Lower lobe of right lung (tissue), 2 donors: Measurements from ENCODE around the gene FDX1. TPM values are rescaled to one million over a fixed set of nuclear protein-coding genes. Genes with fewer than 3 reads are reported as not detected.

Experiments
- ATAC-seq, 2 donors: fragments of 200-7000 bp; cut with Tn5 transposase; one replicate each; pipeline ENCODE4 v1.9.1; 2020 to 2022; ENCODE audit warnings: mild to moderate bottlenecking in 2 of 2, moderate library complexity in 2 of 2
- DNase-seq: peaks from one replicate; pipeline ENCODE4 v3.0.0-alpha.2; 2020
- H3K27ac ChIP-seq: fragments of 200-600 bp; one replicate; pipeline ENCODE4 v1.8.0; 2022
- H3K27me3 ChIP-seq: fragments of 200-600 bp; one replicate; pipeline ENCODE4 v1.8.0; 2022; ENCODE audit warnings: low read depth
- H3K36me3 ChIP-seq: fragments of 200-600 bp; one replicate; pipeline ENCODE4 v1.8.0; 2022; ENCODE audit warnings: mild to moderate bottlenecking
- H3K4me1 ChIP-seq: fragments of 200-600 bp; one replicate; pipeline ENCODE4 v1.8.0; 2022
- H3K4me3 ChIP-seq: fragments of 200-600 bp; one replicate; pipeline ENCODE4 v1.8.0; 2022; ENCODE audit warnings: mild to moderate bottlenecking
- H3K9me3 ChIP-seq: fragments of 200-600 bp; one replicate; pipeline ENCODE4 v1.8.0; 2022
- CTCF ChIP-seq: fragments of 200-600 bp; IDR thresholded peaks from one replicate; pipeline ENCODE4 v1.8.0; 2022; ENCODE audit warnings: antibody characterized with exemption, mild to moderate bottlenecking
- intact Hi-C: fragments of 100-400 bp; cut with DNase I; formaldehyde crosslinking; loops from one replicate; pipeline ENCODE4 v1.11.0; 2022
- total RNA-seq: library from RNA; stranded (reverse); fragmentation: NEBNext Ultra II Directional; extraction: Animal tissue kit (Norgen Biotek cat#: 25700); gene quantifications from one replicate; pipeline ENCODE4 v1.2.1, GENCODE V29; 2021
- donor health status: DM: no; HTN: yes; CAD: no; lungs with severe emphysema.

FDX1 gene
- total RNA-seq, 1 donor from 2014 or later: 19.5 TPM

- Histone ChIP-seq H3K27me3 (no peaks in the 10 kb centered on the region), H3K27ac (no peak overlapping the region), H3K4me3 (no peak overlapping the region), H3K4me1 (no peaks in the 10 kb centered on the region), H3K36me3 (no peaks in the 10 kb centered on the region), H3K9me3 (no peaks in the 10 kb centered on the region)
- ATAC-seq (no peak), DNase-seq (no peak)
- intact Hi-C loops: no loop called here
- TF ChIP-seq CTCF: no peak
Observed at GRCh38 chr11:110513846-110514437, 84.2 kb downstream of the FDX1 start.

Other genes with a start within 250 kb of the FDX1 start
- 152 TPM for gene RDX, start 133.3 kb upstream of the FDX1 start, total RNA-seq